Esophagus muscularis mucosa (tissue), 3 donors: Measurements from ENCODE around the gene SIAH3.

Experiments used
- POLR2AphosphoS5 ChIP-seq, 2 donors: sonication (generic); formaldehyde crosslinking; IDR thresholded peaks; one replicate each; pipeline ENCODE4 v1.6.1; 2017; ENCODE audit warnings: antibody characterized with exemption in 2 of 2
- TF ChIP-seq, protein P1 (sequence below), 3 experiments: fragments of 200-600 bp in 2 of 3; fragments of 450-650 bp in 1 of 3; sonication (generic) in 2 of 3; IDR thresholded peaks; one replicate each; pipeline ENCODE4 v1.5.1; 2017 to 2019; ENCODE audit warnings: antibody characterized with exemption in 3 of 3, mild to moderate bottlenecking in 2 of 3, moderate library complexity in 1 of 3

- no peak for TF ChIP-seq POLR2AphosphoS5 (IDR thresholded peaks at IDR 0.05)
- TF ChIP-seq, protein P1, sequence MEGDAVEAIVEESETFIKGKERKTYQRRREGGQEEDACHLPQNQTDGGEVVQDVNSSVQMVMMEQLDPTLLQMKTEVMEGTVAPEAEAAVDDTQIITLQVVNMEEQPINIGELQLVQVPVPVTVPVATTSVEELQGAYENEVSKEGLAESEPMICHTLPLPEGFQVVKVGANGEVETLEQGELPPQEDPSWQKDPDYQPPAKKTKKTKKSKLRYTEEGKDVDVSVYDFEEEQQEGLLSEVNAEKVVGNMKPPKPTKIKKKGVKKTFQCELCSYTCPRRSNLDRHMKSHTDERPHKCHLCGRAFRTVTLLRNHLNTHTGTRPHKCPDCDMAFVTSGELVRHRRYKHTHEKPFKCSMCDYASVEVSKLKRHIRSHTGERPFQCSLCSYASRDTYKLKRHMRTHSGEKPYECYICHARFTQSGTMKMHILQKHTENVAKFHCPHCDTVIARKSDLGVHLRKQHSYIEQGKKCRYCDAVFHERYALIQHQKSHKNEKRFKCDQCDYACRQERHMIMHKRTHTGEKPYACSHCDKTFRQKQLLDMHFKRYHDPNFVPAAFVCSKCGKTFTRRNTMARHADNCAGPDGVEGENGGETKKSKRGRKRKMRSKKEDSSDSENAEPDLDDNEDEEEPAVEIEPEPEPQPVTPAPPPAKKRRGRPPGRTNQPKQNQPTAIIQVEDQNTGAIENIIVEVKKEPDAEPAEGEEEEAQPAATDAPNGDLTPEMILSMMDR (IDR thresholded peaks at IDR 0.05): no peak
These were observed 29.8 kb upstream of the SIAH3 start for GRCh38 chr13:45881353-45881752.
